Lung microvascular endothelial cell (primary cell): ENCODE data around the gene SLC29A4. TPM values are rescaled to one million over a fixed set of nuclear protein-coding genes. Genes with fewer than 3 reads are reported as not detected.
"Not testable (repeated sequence)": the region's sequence is repeated elsewhere in the genome, so short reads cannot be mapped to it uniquely, and the experiment has no call there.

Experiments used
- DNase-seq, 2 donors: peaks; one replicate each; pipeline versions ENCODE4 v3.0.0 to v3.0.0-alpha.2; 2010; ENCODE audit warnings: low read depth in 2 of 2
- total RNA-seq: library from RNA; depleted of rRNA; stranded (reverse); fragments of >200 nt; gene quantifications from 2 replicates; pipeline ENCODE4 v1.2.1, GENCODE V29; 2014

Gene SLC29A4
- total RNA-seq, 1 donor from 2014 or later = 0.99 TPM

GRCh38 chr7:5296015-5296610 is 13.4 kb downstream of the SLC29A4 start:
- no peak for DNase-seq

GRCh38 chr7:5296611-5297226 is 14.0 kb downstream of the SLC29A4 start:
- peak in 1 of 2 donors; percentile 78 for DNase-seq

- DNase-seq = no peak
Observed at GRCh38 chr7:5300366-5300765, 17.6 kb downstream of the SLC29A4 start.

GRCh38 chr7:5302577-5302976 is 19.8 kb downstream of the SLC29A4 start:
- no peak for DNase-seq

- no peak for DNase-seq
Observed at GRCh38 chr7:5303061-5303460, 20.3 kb downstream of the SLC29A4 start.

- no peak for DNase-seq
Observed at GRCh38 chr7:5303591-5304505, 21.1 kb downstream of the SLC29A4 start.

- DNase-seq = not testable (repeated sequence)
Observed at GRCh38 chr7:5305050-5305449, 22.3 kb downstream of the SLC29A4 start.

GRCh38 chr7:5307221-5308142 is 24.7 kb downstream of the SLC29A4 start:
- DNase-seq = not testable (repeated sequence)

GRCh38 chr7:5309146-5309545 is 26.4 kb downstream of the SLC29A4 start:
- no peak for DNase-seq

GRCh38 chr7:5310822-5311405 is 28.2 kb downstream of the SLC29A4 start:
- DNase-seq = no peak

- not testable (repeated sequence) for DNase-seq
Observed at GRCh38 chr7:5312276-5313070, 29.7 kb downstream of the SLC29A4 start.

GRCh38 chr7:5313076-5313885 is 30.5 kb downstream of the SLC29A4 start:
- DNase-seq = not testable (repeated sequence)

GRCh38 chr7:5314864-5315263 is 32.1 kb downstream of the SLC29A4 start:
- no peak for DNase-seq

- no peak for DNase-seq
Observed at GRCh38 chr7:5315761-5316160, 33.0 kb downstream of the SLC29A4 start.

GRCh38 chr7:5318613-5319012 is 35.9 kb downstream of the SLC29A4 start:
- not testable (repeated sequence) for DNase-seq

GRCh38 chr7:5320391-5320790 is 37.6 kb downstream of the SLC29A4 start:
- DNase-seq = no peak

GRCh38 chr7:5320802-5321396 is 38.2 kb downstream of the SLC29A4 start:
- DNase-seq = no peak

- no peak for DNase-seq
Observed at GRCh38 chr7:5322621-5323410, 40.1 kb downstream of the SLC29A4 start.
